VCaP (cell line): ENCODE data around the gene PHGDH.

Experiments
- H3K27ac ChIP-seq: fragments of 450-650 bp; 2 replicates; pipeline ENCODE4 v1.5.1; 2017
- CTCF ChIP-seq: fragments of 450-650 bp; conservative IDR thresholded peaks from 2 replicates; pipeline ENCODE4 v1.5.1; 2017; ENCODE audit warnings: mild to moderate bottlenecking, moderate library complexity

Gene PHGDH

GRCh38 chr1:119747451-119747850 is 35.7 kb downstream of the PHGDH start:
- TF ChIP-seq CTCF, result no peak
- H3K27ac ChIP-seq, result no peak overlapping the region

- no peak for TF ChIP-seq CTCF
- no peak overlapping the region for H3K27ac ChIP-seq
Measured at GRCh38 chr1:119748040-119748439, 36.3 kb downstream of the PHGDH start.

GRCh38 chr1:119752592-119752991 is 40.9 kb downstream of the PHGDH start:
- no peak for TF ChIP-seq CTCF

GRCh38 chr1:119758584-119758983 is 46.9 kb downstream of the PHGDH start:
- TF ChIP-seq CTCF, result no peak
- H3K27ac ChIP-seq, result no peak overlapping the region

More at GRCh38 chr1:119752592-119752991, 40.9 kb downstream of the PHGDH start:
- H3K27ac ChIP-seq, result no peak overlapping the region

GRCh38 chr1:119762409-119762808 is 50.7 kb downstream of the PHGDH start:
- TF ChIP-seq CTCF, result no peak
- no peak overlapping the region for H3K27ac ChIP-seq

- H3K27ac ChIP-seq, result no peak overlapping the region
- TF ChIP-seq CTCF, result no peak
Measured at GRCh38 chr1:119762953-119763352, 51.2 kb downstream of the PHGDH start.

GRCh38 chr1:119764220-119764619 is 52.5 kb downstream of the PHGDH start:
- no peak for TF ChIP-seq CTCF
- peak overlapping the region; percentile 90 for H3K27ac ChIP-seq

GRCh38 chr1:119766374-119766794 is 54.6 kb downstream of the PHGDH start:
- no peak for TF ChIP-seq CTCF

More at GRCh38 chr1:119766374-119766794, 54.6 kb downstream of the PHGDH start:
- peak overlapping the region; percentile 90 for H3K27ac ChIP-seq
